BLaER1 treated with 17β-estradiol and CSF1 and Interleukin-3, amounts not matched to agents 10 nM and 100 nM (cell line): ENCODE data around the gene BHMT2.

Experiments
- H3K27ac ChIP-seq, 11 experiments: shearing (Covaris generic); formaldehyde crosslinking; 2 replicates each; pipeline ENCODE4 v1.8.1; 2022
- H3K27me3 ChIP-seq, 11 experiments: shearing (Covaris generic); formaldehyde crosslinking; 2 replicates each; pipeline ENCODE4 v1.8.1; 2022
- H3K36me3 ChIP-seq, 11 experiments: shearing (Covaris generic); formaldehyde crosslinking; 2 replicates each; pipeline ENCODE4 v1.8.1; 2022
- H3K4me1 ChIP-seq, 10 experiments: shearing (Covaris generic); formaldehyde crosslinking; 2 replicates each; pipeline ENCODE4 v1.8.1; 2022
- H3K4me2 ChIP-seq, 11 experiments: shearing (Covaris generic); formaldehyde crosslinking; 2 replicates each; pipeline ENCODE4 v1.8.1; 2022
- H3K4me3 ChIP-seq, 10 experiments: shearing (Covaris generic); formaldehyde crosslinking; 2 replicates each; pipeline ENCODE4 v1.8.1; 2022
- H3K9ac ChIP-seq, 11 experiments: shearing (Covaris generic); formaldehyde crosslinking; 2 replicates each; pipeline ENCODE4 v1.8.1; 2022
- H3K9me3 ChIP-seq, 11 experiments: shearing (Covaris generic); formaldehyde crosslinking; replicated peaks in 1 of 11; 2 replicates each; pipeline ENCODE4 v1.8.1; 2022
- H4K20me1 ChIP-seq, 11 experiments: shearing (Covaris generic); formaldehyde crosslinking; 2 replicates each; pipeline ENCODE4 v1.8.1; 2022
- Cebpa-rat ChIP-seq, 11 experiments: shearing (Covaris generic); IDR thresholded peaks; 2 replicates each; pipeline ENCODE4 v1.8.1; 2022

Gene BHMT2, protein sequence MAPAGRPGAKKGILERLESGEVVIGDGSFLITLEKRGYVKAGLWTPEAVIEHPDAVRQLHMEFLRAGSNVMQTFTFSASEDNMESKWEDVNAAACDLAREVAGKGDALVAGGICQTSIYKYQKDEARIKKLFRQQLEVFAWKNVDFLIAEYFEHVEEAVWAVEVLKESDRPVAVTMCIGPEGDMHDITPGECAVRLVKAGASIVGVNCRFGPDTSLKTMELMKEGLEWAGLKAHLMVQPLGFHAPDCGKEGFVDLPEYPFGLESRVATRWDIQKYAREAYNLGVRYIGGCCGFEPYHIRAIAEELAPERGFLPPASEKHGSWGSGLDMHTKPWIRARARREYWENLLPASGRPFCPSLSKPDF

DNA sequence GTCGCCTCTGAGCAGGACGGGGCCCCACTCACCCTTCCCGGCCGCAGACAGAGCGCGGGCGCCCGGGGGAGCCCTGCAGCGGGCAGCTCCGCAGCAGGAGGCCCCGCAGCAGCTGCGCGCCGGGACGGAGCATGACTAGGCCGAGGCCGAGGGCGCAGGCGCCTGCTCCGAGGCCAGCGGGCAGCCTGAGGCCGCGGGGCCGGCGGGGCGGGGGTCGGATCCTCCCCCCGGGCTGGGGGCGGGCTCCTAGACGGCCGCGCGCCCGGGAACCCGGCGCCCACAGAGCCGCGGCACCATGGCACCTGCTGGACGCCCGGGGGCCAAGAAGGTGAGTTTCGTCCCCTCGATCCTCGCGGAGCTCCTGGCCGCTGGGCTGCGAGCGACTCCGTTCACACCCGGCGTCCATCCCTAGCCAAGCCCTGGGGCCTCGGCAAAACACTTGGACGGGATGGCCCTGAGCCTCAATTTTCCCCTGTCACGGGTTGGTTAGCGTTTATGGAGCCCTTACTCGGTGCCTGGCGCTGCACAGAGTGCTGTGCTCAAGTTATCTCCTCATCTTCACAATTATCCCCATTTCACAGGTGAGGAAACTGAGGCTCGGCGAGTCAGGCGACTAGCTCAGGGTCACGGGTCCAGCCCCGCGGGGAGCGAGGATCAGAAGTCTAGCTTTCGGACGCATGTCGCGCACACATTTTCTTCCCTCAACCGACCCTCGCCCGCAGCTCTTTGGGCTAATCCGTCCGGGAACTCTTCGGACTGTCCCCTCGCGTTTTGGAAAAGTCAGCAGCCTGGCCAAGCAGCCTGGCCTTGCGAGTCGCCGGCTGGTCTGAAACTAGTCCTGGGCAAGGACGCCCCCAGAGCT lies at the start of gene BHMT2, which contains the start of gene DMGDH:
BHMT2 (plus strand) TSS at position 280 of the 862 bp plus-strand sequence; CDS start at position 296, 16 bp downstream.
DMGDH (minus strand) TSS at position 187 of the 862 bp plus-strand sequence; CDS start at position 133, 54 bp downstream.
- Histone ChIP-seq H4K20me1 (no peaks in the 10 kb centered on the region), H3K27me3 (no peaks in the 10 kb centered on the region), H3K9ac (no peak within 1 kb of the TSS), H3K9me3 (peaks cover 10 to 24% (median 17%) of the 10 kb centered on the region in 11 experiments; a peak in 19 of 22 replicates), H3K36me3 (no peaks in the 10 kb centered on the region), H3K4me3 (no peak within 1 kb of the TSS), H3K4me1 (no peaks in the 10 kb centered on the region), H3K27ac (no peak within 1 kb of the TSS), H3K4me2 (no peak within 1 kb of the TSS)
- no peak for TF ChIP-seq Cebpa-rat (IDR thresholded peaks at IDR 0.05)

DNA sequence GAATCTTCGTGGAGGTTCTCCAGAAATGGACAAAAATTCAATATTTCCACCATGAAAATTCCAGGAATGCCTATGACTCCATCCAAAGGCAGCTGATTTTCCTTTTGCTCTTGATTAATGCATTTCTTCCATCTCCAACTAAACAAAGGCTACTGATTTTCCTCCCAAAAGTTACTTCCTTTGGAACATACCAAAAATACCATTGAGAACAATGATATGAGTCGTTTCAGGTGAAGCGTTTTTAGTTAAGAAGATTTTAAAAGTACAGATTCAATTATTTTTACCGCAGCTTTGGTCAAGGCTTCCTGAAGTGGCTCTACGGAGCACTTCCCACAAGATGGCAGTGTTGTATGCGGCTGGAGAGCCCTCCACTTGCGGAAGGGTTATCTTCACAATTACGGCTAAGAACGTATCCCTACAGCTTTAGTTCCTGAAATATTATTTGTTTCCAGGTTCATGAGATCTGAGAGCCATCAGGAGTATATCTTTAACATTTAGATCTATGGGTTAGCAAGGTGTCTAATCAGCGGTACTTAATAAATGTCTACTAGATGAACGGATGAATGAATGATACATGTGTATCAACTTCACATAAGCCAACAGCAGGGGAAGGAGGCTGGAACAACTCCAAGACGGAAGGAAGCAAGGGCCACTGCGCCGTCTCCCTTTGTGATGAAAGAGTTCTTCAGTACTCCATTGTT lies 48.6 kb upstream of the BHMT2 start:
- Histone ChIP-seq H4K20me1 (no peaks in the 10 kb centered on the region), H3K9ac (no peak overlapping the region), H3K4me3 (no peak overlapping the region), H3K4me1 (peaks cover 0 to 10% (median 8%) of the 10 kb centered on the region in 10 experiments; a peak in 12 of 20 replicates), H3K27me3 (no peaks in the 10 kb centered on the region), H3K9me3 (no peaks in the 10 kb centered on the region), H3K27ac (no peak overlapping the region), H3K4me2 (peak overlapping the region in 2 of 11 experiments; percentile 27 to 31; a peak in 2 of 22 replicates), H3K36me3 (no peaks in the 10 kb centered on the region)
- TF ChIP-seq Cebpa-rat (IDR thresholded peaks at IDR 0.05) = no peak

DNA sequence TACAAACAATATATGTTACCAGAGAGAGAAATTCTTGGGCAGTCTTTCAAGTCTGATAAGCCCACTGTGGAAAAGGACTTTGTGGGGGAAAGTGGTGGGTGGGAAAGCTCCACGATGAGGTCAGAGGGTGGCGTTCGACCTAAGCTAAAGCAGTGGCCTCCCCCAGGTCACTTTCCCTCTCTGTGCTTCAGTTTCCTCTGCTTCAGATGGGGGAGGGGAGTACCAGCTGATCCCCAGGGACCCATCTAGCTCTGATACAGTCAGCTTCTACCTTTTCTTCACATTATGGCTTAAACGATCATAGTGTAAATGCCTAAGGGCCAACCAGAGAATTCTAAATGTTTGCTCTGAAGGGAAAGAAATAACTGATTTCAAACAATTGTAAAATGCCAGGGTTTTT lies 47.8 kb upstream of the BHMT2 start:
- Histone ChIP-seq H3K27me3 (no peaks in the 10 kb centered on the region), H3K9ac (peak overlapping the region in 1 of 11 experiments; percentile 10; a peak in 1 of 22 replicates), H3K4me1 (peaks cover 0 to 10% (median 8%) of the 10 kb centered on the region in 10 experiments; a peak in 12 of 20 replicates), H3K36me3 (no peaks in the 10 kb centered on the region), H3K9me3 (no peaks in the 10 kb centered on the region), H3K27ac (no peak overlapping the region), H3K4me2 (peak overlapping the region in 6 of 11 experiments; percentile 2 to 31 (median 20); a peak in 4 of 22 replicates), H4K20me1 (no peaks in the 10 kb centered on the region), H3K4me3 (no peak overlapping the region)
- no peak for TF ChIP-seq Cebpa-rat (IDR thresholded peaks at IDR 0.05)

DNA sequence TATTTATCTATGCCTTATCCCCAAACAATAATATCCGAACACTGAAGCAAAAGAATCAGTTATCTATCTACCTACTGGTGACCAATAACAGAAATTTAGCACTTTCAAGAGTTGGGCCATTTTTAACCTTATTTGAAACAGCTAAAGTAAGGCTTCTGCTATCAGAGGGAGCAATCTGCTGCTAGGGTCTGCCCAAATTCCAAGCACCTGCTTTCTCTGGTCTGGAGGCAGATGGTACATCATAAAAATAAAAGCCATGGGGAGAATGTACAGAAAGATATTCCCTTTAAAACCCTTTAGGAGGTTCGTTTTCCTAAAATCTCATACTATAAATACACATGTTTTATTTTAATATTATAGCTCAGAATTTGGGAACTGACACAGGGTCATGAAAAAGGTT lies 46.8 kb upstream of the BHMT2 start:
- H3K9me3 ChIP-seq = no peaks in the 10 kb centered on the region
- H3K4me2 ChIP-seq = no peak overlapping the region
- H3K4me1 ChIP-seq = peaks cover 0 to 10% (median 8%) of the 10 kb centered on the region in 10 experiments; a peak in 12 of 20 replicates
- TF ChIP-seq Cebpa-rat (IDR thresholded peaks at IDR 0.05) = no peak
- H3K27me3 ChIP-seq = no peaks in the 10 kb centered on the region
- no peak overlapping the region for H3K4me3 ChIP-seq
- no peaks in the 10 kb centered on the region for H3K36me3 ChIP-seq
- no peaks in the 10 kb centered on the region for H4K20me1 ChIP-seq
- H3K9ac ChIP-seq = no peak overlapping the region
- no peak overlapping the region for H3K27ac ChIP-seq

DNA sequence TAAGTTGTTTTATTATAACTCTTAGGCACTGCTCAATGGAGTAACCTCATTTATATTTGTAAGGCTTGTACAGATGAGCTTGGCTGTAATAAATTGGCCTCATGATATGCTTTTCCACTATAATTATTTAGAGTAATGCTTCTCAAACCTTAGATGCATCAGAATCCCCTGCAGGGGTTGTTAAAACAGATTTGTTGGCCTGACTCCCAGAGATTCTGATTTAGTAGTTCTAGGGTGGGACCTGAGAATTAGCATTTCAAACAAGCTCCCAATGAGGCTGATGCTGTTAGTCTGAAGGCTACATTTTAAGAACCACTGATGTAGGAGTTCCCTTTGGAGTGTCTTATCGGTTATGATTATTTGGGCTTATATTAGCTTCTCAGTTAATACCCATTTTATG lies 46.2 kb upstream of the BHMT2 start:
- Histone ChIP-seq H3K4me1 (peaks cover 0 to 10% (median 8%) of the 10 kb centered on the region in 10 experiments; a peak in 12 of 20 replicates), H3K9ac (no peak overlapping the region), H3K36me3 (no peaks in the 10 kb centered on the region), H3K27ac (no peak overlapping the region), H3K4me3 (no peak overlapping the region), H3K9me3 (no peaks in the 10 kb centered on the region), H4K20me1 (no peaks in the 10 kb centered on the region), H3K4me2 (no peak overlapping the region), H3K27me3 (no peaks in the 10 kb centered on the region)
- no peak for TF ChIP-seq Cebpa-rat (IDR thresholded peaks at IDR 0.05)

DNA sequence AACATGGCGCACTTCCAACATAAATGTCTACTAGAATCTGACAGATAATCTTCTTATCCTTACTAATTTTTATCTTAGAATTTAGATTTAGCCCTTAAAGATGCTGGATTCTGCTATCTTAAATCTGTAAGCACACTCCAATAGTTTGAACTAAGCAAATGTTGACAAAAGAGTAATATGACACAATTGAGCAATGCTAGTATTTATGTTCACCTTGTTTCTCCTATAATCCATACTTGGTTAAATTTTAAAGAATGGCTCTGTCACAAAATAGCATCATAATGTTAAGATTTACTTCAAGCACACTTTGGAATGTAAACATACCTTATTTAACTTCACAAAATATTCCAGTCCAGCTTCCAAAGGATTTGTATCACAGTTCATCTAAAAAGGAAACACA lies 45.6 kb upstream of the BHMT2 start:
- no peaks in the 10 kb centered on the region for H3K36me3 ChIP-seq
- H3K4me2 ChIP-seq = no peak overlapping the region
- H3K9ac ChIP-seq = no peak overlapping the region
- no peaks in the 10 kb centered on the region for H3K9me3 ChIP-seq
- H3K27me3 ChIP-seq = no peaks in the 10 kb centered on the region
- H4K20me1 ChIP-seq = no peaks in the 10 kb centered on the region
- H3K27ac ChIP-seq = no peak overlapping the region
- H3K4me1 ChIP-seq = peaks cover 0 to 10% (median 8%) of the 10 kb centered on the region in 10 experiments; a peak in 12 of 20 replicates
- no peak for TF ChIP-seq Cebpa-rat (IDR thresholded peaks at IDR 0.05)
- H3K4me3 ChIP-seq = no peak overlapping the region

DNA sequence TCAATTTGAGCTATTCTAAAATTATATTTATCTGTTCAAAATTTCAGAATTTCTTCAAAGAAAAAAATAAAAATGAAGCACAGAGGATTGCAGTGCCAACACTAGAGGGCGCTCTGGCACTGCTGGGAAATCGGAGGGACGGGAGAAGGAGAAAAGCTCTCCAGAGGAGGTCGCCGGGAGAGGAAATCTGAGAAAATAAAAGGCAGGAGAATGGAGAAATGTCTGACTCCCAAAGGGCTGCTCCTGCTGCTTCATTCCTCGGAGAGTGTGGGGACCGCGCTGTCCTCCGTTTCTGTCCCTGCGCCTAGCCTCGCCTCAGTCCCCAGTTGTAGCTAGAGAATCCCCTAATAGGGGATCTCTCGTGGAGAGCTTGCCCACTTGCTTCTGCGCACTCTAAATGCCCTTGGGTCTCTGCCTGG lies 44.5 kb upstream of the BHMT2 start:
- H3K27ac ChIP-seq = no peak overlapping the region
- peak overlapping the region in 2 of 11 experiments; percentile 24 to 30; a peak in 2 of 22 replicates for H3K9ac ChIP-seq
- peak overlapping the region; percentile 35 to 74 (median 49); a peak in 17 of 22 replicates for H3K4me2 ChIP-seq
- no peak overlapping the region for H3K4me3 ChIP-seq
- H3K4me1 ChIP-seq = peaks cover 0 to 10% (median 8%) of the 10 kb centered on the region in 10 experiments; a peak in 12 of 20 replicates
- H3K27me3 ChIP-seq = no peaks in the 10 kb centered on the region
- H4K20me1 ChIP-seq = no peaks in the 10 kb centered on the region
- TF ChIP-seq Cebpa-rat (IDR thresholded peaks at IDR 0.05) = no peak
- H3K36me3 ChIP-seq = no peaks in the 10 kb centered on the region
- H3K9me3 ChIP-seq = no peaks in the 10 kb centered on the region

DNA sequence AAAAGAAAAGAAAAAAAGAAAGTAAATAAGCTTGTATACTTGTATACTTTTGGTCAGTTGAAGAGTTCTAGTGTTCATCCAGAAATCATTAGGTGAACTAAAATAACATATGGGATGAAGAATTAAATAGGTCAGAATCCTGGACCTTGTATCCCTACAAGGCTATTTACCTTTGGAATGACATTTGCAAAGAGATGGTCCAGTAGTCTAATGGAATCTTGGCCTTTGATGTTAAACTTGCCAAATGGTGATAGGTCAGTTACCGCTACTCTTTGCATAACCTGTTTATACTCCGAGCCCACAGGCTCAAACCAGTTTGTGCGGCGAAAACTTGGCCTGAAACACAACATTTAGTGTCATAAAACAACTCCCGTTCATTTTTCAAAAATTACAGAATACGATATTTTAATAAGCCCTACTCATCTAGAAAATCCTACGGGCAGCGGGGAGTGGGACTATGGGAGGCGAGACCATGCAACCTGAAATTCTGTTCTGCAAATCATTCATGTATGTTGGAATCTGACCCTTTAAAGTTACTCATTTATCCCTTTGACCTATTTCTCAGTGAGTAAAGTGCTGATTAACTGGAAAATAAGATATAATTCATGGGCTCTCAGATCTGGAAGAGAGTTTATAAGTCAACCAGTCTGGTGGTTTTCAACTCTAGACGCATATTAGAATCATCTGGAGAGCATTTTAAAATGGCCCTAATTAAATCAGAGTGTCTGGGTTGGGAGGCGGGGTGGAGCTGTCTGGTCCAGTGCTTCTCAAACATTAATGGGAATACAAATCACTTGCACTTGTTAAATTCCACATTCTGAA lies 38.7 kb upstream of the BHMT2 start:
- H3K27me3 ChIP-seq = no peaks in the 10 kb centered on the region
- no peaks in the 10 kb centered on the region for H3K4me1 ChIP-seq
- H3K9ac ChIP-seq = no peak overlapping the region
- H3K36me3 ChIP-seq = no peaks in the 10 kb centered on the region
- no peak overlapping the region for H3K4me2 ChIP-seq
- no peak overlapping the region for H3K4me3 ChIP-seq
- H3K9me3 ChIP-seq = no peaks in the 10 kb centered on the region
- no peaks in the 10 kb centered on the region for H4K20me1 ChIP-seq
- no peak overlapping the region for H3K27ac ChIP-seq
- TF ChIP-seq Cebpa-rat (IDR thresholded peaks at IDR 0.05) = no peak
